COLO668 (cell line): ENCODE measurements around the gene MAGI1.
"Not testable (repeated sequence)": the region's sequence is repeated elsewhere in the genome, so short reads cannot be mapped to it uniquely, and the experiment has no call there.

Source experiments
- DNase-seq: peaks from one replicate; lab custom pipeline; 2025; ENCODE audit not compliant: unreplicated experiment; lab: John Stamatoyannopoulos, UW

MAGI1 gene

GRCh38 chr3:65723011-65723410 lies 315.7 kb downstream of the MAGI1 start:
- DNase-seq, result no peak

GRCh38 chr3:65720989-65721737 lies 317.6 kb downstream of the MAGI1 start:
- DNase-seq, result no peak

GRCh38 chr3:65719639-65720038 lies 319.1 kb downstream of the MAGI1 start:
- not testable (repeated sequence) for DNase-seq

GRCh38 chr3:65717676-65718346 lies 320.9 kb downstream of the MAGI1 start:
- DNase-seq, result no peak

GRCh38 chr3:65716071-65716751 lies 322.5 kb downstream of the MAGI1 start:
- DNase-seq, result no peak

- DNase-seq, result no peak
These were observed 324.6 kb downstream of the MAGI1 start for GRCh38 chr3:65714134-65714533.

GRCh38 chr3:65713016-65713415 lies 325.7 kb downstream of the MAGI1 start:
- DNase-seq, result no peak

GRCh38 chr3:65712140-65712539 lies 326.6 kb downstream of the MAGI1 start:
- no peak for DNase-seq

GRCh38 chr3:65706776-65707568 lies 331.7 kb downstream of the MAGI1 start:
- no peak for DNase-seq

- DNase-seq, result no peak
These were observed 332.4 kb downstream of the MAGI1 start for GRCh38 chr3:65706301-65706700.

GRCh38 chr3:65703820-65704219 lies 334.9 kb downstream of the MAGI1 start:
- no peak for DNase-seq

GRCh38 chr3:65703026-65703425 lies 335.7 kb downstream of the MAGI1 start:
- no peak for DNase-seq

- no peak for DNase-seq
These were observed 336.5 kb downstream of the MAGI1 start for GRCh38 chr3:65702202-65702601.

GRCh38 chr3:65701516-65701915 lies 337.2 kb downstream of the MAGI1 start:
- no peak for DNase-seq

GRCh38 chr3:65689436-65689835 lies 349.3 kb downstream of the MAGI1 start:
- no peak for DNase-seq

GRCh38 chr3:65687741-65688140 lies 351.0 kb downstream of the MAGI1 start:
- DNase-seq, result no peak

- no peak for DNase-seq
These were observed 353.0 kb downstream of the MAGI1 start for GRCh38 chr3:65685621-65686235.

GRCh38 chr3:65678516-65678915 lies 360.2 kb downstream of the MAGI1 start:
- DNase-seq, result no peak

GRCh38 chr3:65677486-65678010 lies 361.2 kb downstream of the MAGI1 start:
- no peak for DNase-seq

- DNase-seq, result no peak
These were observed 362.1 kb downstream of the MAGI1 start for GRCh38 chr3:65676580-65676979.

- DNase-seq, result no peak
These were observed 363.7 kb downstream of the MAGI1 start for GRCh38 chr3:65675011-65675410.
